ENCODE measurements around the gene ASB13. TPM values are rescaled to one million over a fixed set of nuclear protein-coding genes. Genes with fewer than 3 reads are reported as not detected.

Gene ASB13
- 9.0 and 11.0 TPM in 2 replicates for total RNA-seq

DNA sequence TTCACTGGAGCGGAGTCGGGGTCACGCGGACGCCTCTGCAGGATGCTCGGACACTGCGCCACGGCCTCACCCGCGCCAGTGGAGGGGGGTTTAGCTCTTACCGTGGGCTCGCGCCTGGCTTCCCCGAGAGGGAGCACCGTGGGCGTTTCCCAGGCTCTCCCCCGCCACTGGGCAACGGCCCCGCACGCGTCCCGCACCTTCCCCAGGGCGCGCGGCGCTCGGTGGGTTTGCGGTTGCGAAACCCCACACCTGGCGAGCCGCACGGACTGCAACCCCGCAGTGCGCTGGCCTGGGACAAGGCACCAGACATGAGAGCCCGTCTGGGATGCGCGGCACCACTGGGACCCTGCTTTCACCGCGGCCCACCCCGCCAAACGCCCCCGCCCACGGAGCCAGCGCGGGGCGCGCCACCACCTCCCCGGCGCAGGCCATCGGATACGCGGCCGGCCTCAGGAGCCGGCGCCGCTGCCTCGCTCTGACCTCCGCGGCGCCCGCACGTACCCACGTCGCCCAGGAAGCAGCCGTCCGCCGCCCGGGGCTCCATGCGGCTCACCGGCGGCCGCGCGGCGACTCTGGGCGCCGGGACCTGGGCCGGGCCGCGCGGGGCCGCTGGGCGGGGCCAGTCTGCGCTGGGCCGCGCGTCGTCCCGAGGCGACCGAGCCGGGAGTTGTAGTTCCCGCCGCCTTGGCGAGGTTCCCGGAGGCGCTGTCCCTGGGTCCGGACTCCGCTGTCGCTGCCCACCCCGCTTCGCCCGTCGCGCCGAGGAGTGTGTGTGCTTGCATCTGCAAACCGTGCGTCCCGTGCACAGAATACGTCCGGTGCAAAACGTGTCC lies at the start of gene ASB13:
Gene ASB13, minus strand, starts transcription at position 588 of the 833 bp plus-strand sequence. Its CDS starts 44 bp downstream, at position 544.

DNA sequence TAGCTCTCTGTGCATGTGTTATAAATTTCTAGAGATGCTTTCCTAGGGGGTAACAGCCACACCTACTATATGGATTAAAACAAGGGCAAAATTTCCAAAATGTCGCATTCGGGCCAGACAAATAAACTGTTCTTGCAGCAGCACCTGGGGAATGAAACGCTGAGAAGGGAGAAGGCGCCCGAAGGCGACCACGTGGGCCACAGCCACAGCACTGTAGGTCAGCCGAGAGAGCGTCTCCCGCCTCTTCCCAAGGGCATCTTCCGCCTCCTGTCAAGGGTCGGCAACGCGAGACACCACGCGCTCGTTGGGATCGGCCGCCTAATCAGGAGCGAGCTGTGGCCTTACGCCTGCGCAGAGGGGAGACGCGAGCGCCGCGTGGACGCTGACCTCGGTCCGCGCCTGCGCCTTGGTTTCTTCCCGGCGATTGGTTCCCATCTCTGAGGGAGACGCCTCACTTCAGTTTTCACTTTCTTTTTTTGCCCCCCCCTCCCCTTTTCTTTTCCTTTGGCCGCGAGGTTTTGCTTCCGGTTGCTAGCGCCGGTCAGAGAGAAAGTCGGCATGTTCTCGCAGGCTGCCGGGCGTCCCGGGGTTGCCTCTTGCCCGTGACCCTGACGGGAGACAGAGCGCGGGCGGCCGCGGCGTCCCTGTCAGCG lies 18.0 kb upstream of the ASB13 start, which contains the start of gene TASOR2:
Gene TASOR2, plus strand, starts transcription at position 521 of the 653 bp plus-strand sequence. CDS start 35,805 bp downstream, outside the sequence.

Other genes starting within 250 kb of the ASB13 start
- not detected in 2 replicates for gene CALML5, start 167.0 kb downstream of the ASB13 start, total RNA-seq
- not detected in 2 replicates for gene CALML3, start 141.6 kb downstream of the ASB13 start, total RNA-seq
- 33.2 and 38.3 TPM in 2 replicates for gene TASOR2, start 18.2 kb upstream of the ASB13 start, total RNA-seq
- gene GDI2, start 146.8 kb upstream of the ASB13 start, total RNA-seq: 385 and 432 TPM in 2 replicates
- 7.1 and 9.2 TPM in 2 replicates for gene ANKRD16, start 223.3 kb upstream of the ASB13 start, total RNA-seq
- gene FBH1, start 223.6 kb upstream of the ASB13 start, total RNA-seq: 79.6 and 98.9 TPM in 2 replicates